Skeletal muscle tissue (tissue), 4 donors: ENCODE data around the gene DACH1. TPM values are rescaled to one million over a fixed set of nuclear protein-coding genes. Genes with fewer than 3 reads are reported as not detected.

ENCODE experiments used
- H3K27ac ChIP-seq: one replicate; pipeline ENCODE4 v1.7.0; 2013; ENCODE audit warnings: mild to moderate bottlenecking, low read depth, low read length, inconsistent platforms
- H3K27me3 ChIP-seq, 3 donors: one replicate each; pipeline ENCODE4 v1.7.0; 2013; ENCODE audit warnings: low read length in 3 of 3; ENCODE audit not compliant: control insufficient read depth in 3 of 3, insufficient read depth in 3 of 3
- H3K36me3 ChIP-seq, 3 donors: one replicate each; pipeline ENCODE4 v1.7.0; 2013; ENCODE audit warnings: low read length in 3 of 3; ENCODE audit not compliant: control insufficient read depth in 3 of 3, insufficient read depth in 3 of 3
- H3K4me1 ChIP-seq, 3 donors: one replicate each; pipeline ENCODE4 v1.7.0; 2013; ENCODE audit warnings: low read length in 3 of 3, mild to moderate bottlenecking in 3 of 3; ENCODE audit not compliant: control insufficient read depth in 3 of 3, insufficient read depth in 3 of 3
- H3K4me3 ChIP-seq, 3 donors: one replicate each; pipeline ENCODE4 v1.7.0; 2013; ENCODE audit warnings: low read length in 3 of 3
- H3K9ac ChIP-seq, 3 donors: one replicate each; pipeline ENCODE4 v1.7.0; 2013; ENCODE audit warnings: low read length in 3 of 3, mild to moderate bottlenecking in 3 of 3, moderate library complexity in 2 of 3, low read depth in 1 of 3
- H3K9me3 ChIP-seq, 3 donors: one replicate each; pipeline ENCODE4 v1.7.0; 2013; ENCODE audit warnings: low read length in 3 of 3; ENCODE audit not compliant: control insufficient read depth in 3 of 3
- total RNA-seq: library from RNA; depleted of rRNA; stranded (reverse); fragments of >200 nt; gene quantifications from one replicate; pipeline ENCODE4 v1.2.3, GENCODE V29; 2014
- donor health status: Osteomylitis.

Gene DACH1
- total RNA-seq, 1 donor from 2014 or later, result 6.8 TPM

DNA sequence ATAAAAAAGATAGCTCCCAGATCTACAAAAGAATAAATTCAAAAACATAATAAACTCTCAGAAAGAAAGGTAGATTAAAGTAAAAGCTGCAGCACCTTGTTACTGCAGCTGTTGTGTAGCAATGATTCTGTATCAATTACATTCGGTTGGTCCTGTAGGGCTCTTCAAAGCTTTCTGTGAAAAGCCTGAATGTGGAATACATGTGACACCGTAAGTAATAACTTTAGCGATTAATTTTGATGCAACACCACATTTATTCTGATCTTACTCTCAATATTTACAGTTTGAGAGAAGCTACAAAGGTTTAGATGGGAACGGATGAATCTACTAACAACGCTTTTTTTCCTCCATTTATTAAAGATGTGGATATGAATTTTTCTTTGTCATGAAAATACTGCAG, 279.2 kb downstream of the DACH1 start:
- Histone ChIP-seq H3K4me3 (no peak overlapping the region), H3K4me1 (no peaks in the 10 kb centered on the region), H3K27ac (no peak overlapping the region), H3K9ac (no peak overlapping the region), H3K27me3 (no peaks in the 10 kb centered on the region), H3K36me3 (no peaks in the 10 kb centered on the region), H3K9me3 (no peaks in the 10 kb centered on the region)

DNA sequence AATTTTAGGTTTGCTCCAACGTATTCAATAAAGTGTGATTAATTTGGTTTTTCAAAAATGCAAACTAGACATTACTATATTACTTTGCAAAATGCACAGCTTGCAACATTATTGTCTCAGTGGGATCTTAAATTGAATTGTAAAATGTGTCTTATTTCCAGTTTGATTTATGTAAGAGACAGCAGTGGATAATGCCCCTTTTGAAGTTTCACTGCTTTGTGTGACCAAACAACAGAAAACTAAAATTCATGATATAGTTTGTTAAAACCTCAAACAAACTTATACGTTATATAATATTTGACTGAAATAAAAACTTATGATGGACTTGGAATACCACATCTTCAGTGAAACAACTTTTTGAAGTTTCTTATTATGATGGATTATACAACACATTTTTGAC, 279.8 kb downstream of the DACH1 start:
- no peak overlapping the region for H3K27ac ChIP-seq

DNA sequence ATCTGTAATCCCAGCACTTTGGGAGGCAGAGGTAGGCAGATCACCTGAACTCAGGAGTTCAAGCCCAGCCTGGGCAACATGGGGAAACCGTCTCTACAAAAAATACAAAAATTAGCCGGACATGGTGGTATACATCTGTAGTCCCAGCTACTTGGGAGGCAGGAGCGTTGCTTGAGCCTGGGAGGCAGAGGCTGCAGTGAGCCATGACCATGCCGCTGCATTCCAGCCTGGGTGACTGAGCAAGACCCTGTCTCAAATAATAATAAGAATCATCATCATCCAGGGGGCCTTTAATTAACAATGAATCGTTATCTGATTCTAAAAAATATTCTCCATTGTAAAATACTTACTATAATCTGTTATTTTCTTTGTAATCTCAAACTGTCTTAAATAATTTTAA, 283.4 kb downstream of the DACH1 start:
- no peaks in the 10 kb centered on the region for H3K27me3 ChIP-seq
- H3K27ac ChIP-seq, result no peak overlapping the region
- no peaks in the 10 kb centered on the region for H3K9me3 ChIP-seq
- H3K9ac ChIP-seq, result no peak overlapping the region
- H3K4me3 ChIP-seq, result no peak overlapping the region
- no peaks in the 10 kb centered on the region for H3K36me3 ChIP-seq
- H3K4me1 ChIP-seq, result no peaks in the 10 kb centered on the region

More for the DNA sequence above, 279.8 kb downstream of the DACH1 start:
- no peak overlapping the region for H3K4me3 ChIP-seq
- H3K9ac ChIP-seq, result no peak overlapping the region
- no peaks in the 10 kb centered on the region for H3K27me3 ChIP-seq
- H3K4me1 ChIP-seq, result no peaks in the 10 kb centered on the region
- no peaks in the 10 kb centered on the region for H3K36me3 ChIP-seq
- H3K9me3 ChIP-seq, result no peaks in the 10 kb centered on the region

DNA sequence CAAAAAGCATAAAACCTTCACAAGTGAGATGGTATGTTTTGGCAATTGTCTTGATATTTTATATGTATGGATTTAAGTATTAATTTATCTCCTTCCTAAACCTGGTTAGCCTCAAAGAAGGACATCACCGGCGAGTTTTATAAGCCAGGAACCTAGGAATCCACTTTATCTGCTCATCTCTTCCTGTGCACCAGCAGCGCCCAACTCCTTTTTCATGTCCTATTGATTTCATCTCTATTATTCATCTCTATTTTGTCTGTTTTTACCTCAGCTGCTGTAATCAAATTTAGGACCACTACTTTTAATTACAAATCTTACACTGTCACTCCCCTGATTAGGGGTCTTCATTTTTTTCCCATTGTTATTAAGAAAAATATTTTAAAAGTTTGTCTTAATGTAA, 286.4 kb downstream of the DACH1 start:
- Histone ChIP-seq H3K9ac (no peak overlapping the region), H3K4me1 (no peaks in the 10 kb centered on the region), H3K4me3 (no peak overlapping the region)

DNA sequence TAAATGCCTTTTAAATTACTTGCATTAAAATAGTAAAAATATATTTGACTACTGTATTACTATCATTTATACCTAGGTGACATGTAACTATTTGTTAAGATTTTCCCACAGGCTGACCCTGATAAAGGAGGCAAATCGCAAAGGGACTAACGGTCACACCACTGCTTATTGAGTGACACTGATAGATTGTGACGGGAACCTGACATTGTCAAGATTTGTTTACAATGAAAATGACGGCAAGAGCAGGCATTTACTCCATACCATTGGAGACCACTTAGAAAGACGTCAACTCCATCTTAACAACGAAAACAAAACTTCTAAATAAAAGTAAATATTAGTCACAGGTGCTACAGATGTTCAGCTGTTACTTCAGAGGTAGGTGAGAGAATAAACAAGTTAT, 289.0 kb downstream of the DACH1 start:
- no peak overlapping the region for H3K9ac ChIP-seq
- no peak overlapping the region for H3K27ac ChIP-seq
- H3K27me3 ChIP-seq, result no peaks in the 10 kb centered on the region
- H3K4me1 ChIP-seq, result no peaks in the 10 kb centered on the region
- H3K36me3 ChIP-seq, result no peaks in the 10 kb centered on the region
- no peaks in the 10 kb centered on the region for H3K9me3 ChIP-seq
- no peak overlapping the region for H3K4me3 ChIP-seq

More for the DNA sequence above, 286.4 kb downstream of the DACH1 start:
- no peaks in the 10 kb centered on the region for H3K9me3 ChIP-seq
- H3K27ac ChIP-seq, result no peak overlapping the region
- no peaks in the 10 kb centered on the region for H3K27me3 ChIP-seq
- H3K36me3 ChIP-seq, result no peaks in the 10 kb centered on the region

DNA sequence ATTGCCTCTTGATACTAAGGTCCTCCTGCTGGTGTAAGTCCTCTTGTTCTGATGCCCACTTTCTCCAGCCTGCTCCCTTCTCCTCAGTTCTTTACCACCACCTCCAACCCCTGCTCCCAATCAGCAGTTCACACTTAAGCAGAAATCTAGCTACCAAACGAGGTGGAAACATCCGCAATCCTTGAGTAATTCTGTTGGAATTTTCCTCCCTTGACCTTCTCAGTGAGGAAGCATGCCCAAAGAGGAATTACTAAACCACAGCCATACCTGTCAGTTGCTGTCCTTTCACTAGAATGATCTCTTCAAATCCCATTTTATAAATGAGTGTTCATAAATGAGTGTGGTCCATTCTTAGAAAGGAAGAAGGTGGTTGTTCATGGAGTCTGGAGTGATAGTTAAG, 289.9 kb downstream of the DACH1 start:
- no peaks in the 10 kb centered on the region for H3K4me1 ChIP-seq
- no peaks in the 10 kb centered on the region for H3K36me3 ChIP-seq
- no peak overlapping the region for H3K9ac ChIP-seq
- no peaks in the 10 kb centered on the region for H3K9me3 ChIP-seq
- no peaks in the 10 kb centered on the region for H3K27me3 ChIP-seq
- no peak overlapping the region for H3K4me3 ChIP-seq
- no peak overlapping the region for H3K27ac ChIP-seq

DNA sequence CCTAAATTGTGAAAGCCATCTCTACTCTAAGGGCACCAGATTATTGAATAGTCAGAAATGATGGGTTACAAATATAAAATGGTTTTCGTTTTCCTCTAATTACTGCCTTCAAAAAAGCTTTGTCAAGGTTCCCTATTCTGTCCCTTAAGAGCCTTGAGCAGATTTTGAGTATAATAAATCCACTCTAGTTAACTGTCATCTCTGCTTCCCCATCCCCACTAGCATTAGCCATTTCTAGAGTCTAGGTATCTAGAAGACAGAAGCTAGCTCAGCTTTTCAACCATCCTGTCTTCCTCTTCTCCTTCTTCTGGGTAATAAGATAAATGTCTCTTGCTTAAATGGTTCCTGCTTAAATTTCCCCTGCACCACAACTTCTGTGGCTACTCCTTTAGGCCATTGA, 290.4 kb downstream of the DACH1 start:
- Histone ChIP-seq H3K27me3 (no peaks in the 10 kb centered on the region), H3K36me3 (no peaks in the 10 kb centered on the region), H3K4me1 (no peaks in the 10 kb centered on the region), H3K9ac (no peak overlapping the region), H3K4me3 (no peak overlapping the region), H3K9me3 (no peaks in the 10 kb centered on the region), H3K27ac (no peak overlapping the region)

DNA sequence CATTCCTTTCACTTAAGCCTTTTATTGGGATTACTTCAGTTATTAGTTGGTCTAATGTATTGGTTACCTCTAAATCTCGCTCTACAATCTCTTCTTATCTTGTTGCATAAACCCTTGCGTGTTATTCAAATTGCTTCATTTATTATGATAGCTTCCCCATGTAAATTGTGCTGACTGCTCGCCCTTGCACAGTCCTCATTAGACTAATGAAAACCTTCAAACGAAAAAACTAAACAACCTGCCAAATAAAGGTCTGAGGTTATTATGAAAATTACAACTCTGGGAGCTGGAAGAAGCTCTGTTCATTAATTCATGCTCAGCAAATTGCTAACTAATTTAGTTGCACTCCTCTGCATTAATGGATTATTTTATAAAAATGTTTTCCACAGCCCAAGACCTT, 320.1 kb downstream of the DACH1 start:
- no peaks in the 10 kb centered on the region for H3K4me1 ChIP-seq
- no peak overlapping the region for H3K27ac ChIP-seq
- no peak overlapping the region for H3K4me3 ChIP-seq
- no peak overlapping the region for H3K9ac ChIP-seq
- no peaks in the 10 kb centered on the region for H3K27me3 ChIP-seq
- H3K36me3 ChIP-seq, result no peaks in the 10 kb centered on the region
- no peaks in the 10 kb centered on the region for H3K9me3 ChIP-seq

DNA sequence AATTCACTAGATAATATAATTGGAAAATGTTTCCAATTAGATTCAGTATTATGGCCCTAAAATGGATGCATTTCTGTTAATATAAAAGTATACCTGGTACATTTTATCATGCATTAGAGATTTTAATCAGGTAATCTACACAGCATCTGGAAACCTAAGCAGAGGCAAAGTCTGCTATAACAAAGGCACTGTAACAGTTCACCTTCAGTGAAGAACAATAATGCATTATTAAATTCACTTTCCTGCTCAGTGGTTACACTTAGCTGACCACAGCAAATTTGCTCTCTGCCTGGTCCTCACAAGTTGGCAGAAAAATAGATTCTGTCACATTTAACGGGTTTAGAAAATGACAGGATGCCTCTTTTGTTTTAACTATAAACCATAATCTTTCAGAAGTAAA, 326.9 kb downstream of the DACH1 start:
- Histone ChIP-seq H3K4me3 (no peak overlapping the region), H3K9me3 (no peaks in the 10 kb centered on the region), H3K9ac (no peak overlapping the region), H3K27ac (no peak overlapping the region), H3K27me3 (no peaks in the 10 kb centered on the region), H3K4me1 (no peaks in the 10 kb centered on the region), H3K36me3 (no peaks in the 10 kb centered on the region)

DNA sequence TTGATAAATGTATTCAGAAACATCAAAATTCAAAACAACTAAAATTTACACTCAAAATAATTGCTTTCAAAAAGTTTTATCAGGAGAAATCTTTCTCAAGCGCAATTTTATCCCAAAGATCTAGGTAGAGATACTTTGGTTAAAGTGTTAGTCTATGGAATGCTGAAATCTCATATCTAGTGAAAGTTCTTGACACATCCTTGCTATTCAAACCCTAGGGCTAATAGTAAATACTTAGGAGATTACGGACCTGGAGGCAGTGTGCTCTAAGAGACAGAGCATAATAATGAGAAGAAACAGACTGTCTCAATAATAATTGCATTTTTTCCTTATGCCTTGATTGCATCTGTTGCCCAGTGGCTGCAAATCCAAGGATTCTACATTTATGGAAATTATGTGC, 330.8 kb downstream of the DACH1 start:
- Histone ChIP-seq H3K9ac (no peak overlapping the region), H3K9me3 (no peaks in the 10 kb centered on the region), H3K27ac (no peak overlapping the region), H3K4me3 (no peak overlapping the region), H3K4me1 (no peaks in the 10 kb centered on the region), H3K36me3 (no peaks in the 10 kb centered on the region), H3K27me3 (no peaks in the 10 kb centered on the region)
